VCaP (cell line): ENCODE data around the gene FHIT.

ENCODE experiments used
- H3K27ac ChIP-seq: fragments of 450-650 bp; 2 replicates; pipeline ENCODE4 v1.5.1; 2017
- CTCF ChIP-seq: fragments of 450-650 bp; conservative IDR thresholded peaks from 2 replicates; pipeline ENCODE4 v1.5.1; 2017; ENCODE audit warnings: mild to moderate bottlenecking, moderate library complexity

Gene FHIT

DNA sequence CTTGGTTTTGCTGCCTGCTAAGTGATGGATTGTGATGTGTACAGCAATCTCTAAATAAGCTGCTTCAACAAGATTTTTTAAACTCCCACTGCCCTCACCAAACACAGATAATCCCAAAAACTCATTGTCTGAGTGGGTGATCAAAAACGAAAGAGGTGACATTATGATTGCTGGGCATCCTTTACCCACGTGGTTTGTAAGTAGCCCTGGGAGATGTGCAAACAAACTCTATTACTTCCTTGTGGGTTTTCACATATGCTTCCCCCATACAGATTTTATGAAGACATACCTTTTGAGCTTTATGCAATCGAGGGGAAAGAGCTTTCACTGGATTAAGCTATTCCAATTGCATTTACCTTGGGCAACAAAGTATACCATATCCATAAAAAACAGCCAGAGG is 1000.4 kb downstream of the FHIT start:
- no peak overlapping the region for H3K27ac ChIP-seq
- TF ChIP-seq CTCF: no peak

DNA sequence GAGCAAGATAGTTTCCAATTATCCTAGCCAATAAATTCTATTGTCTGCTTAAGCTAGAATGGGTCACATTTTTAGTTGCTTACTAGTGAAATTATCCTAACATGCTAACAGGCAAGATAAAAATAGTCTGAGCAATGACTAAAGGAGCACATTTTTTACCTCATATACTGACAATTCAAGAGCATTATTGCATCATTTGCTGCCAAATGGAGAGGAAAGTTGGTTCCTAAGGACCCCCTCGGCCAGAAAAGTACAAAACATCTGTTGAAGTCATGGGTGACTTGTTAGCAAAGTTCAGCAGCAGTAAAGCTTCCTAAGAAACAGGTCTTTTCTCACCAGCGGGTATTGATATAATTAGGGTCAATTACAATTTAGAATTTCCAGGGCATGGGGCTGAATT is 1001.0 kb downstream of the FHIT start:
- TF ChIP-seq CTCF: no peak

DNA sequence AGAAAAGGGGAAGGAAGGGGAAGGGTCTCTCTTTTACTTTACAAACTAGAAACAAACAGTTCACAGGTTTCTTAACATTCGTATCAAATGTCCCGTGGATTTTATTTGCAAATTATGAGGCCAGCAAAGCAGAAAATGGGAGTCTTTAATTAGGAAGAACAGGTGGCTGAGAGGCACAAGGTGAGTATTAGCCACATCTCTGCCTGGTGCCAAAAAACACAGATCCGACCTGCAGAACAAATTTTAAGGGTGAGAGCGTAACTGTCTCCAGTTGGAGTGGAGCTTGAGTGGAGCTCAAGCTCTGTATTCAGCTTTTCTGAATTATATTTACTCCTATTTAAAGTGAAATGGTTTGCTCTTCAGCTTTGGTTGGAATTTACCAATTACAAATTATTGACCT is 1004.9 kb downstream of the FHIT start:
- no peak overlapping the region for H3K27ac ChIP-seq

More for the DNA sequence above, 1001.0 kb downstream of the FHIT start:
- no peak overlapping the region for H3K27ac ChIP-seq

GRCh38 chr3:60243456-60243855 is 1007.8 kb downstream of the FHIT start:
- no peak for TF ChIP-seq CTCF
- no peak overlapping the region for H3K27ac ChIP-seq

More for the DNA sequence above, 1004.9 kb downstream of the FHIT start:
- no peak for TF ChIP-seq CTCF

GRCh38 chr3:60240492-60240891 is 1010.8 kb downstream of the FHIT start:
- TF ChIP-seq CTCF: no peak

DNA sequence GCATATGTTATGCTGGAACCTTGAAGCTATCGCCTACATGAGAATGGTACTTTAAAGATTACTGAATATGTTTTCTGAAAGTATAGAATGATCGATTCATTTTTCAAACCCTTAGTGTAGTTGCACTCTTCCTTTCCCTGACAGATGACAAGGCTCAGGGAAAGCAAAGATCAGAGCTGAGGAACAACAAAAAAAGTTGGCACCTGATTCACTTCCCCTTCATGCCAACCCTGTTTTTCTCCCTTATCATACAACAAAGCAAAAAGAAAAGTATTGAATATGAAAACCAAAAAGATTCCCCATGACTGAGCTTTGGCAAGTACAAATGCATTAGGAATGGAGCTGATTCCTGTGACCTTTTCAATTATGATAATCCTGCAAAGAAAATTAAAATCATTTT is 1012.7 kb downstream of the FHIT start:
- TF ChIP-seq CTCF: no peak
- no peak overlapping the region for H3K27ac ChIP-seq

More at GRCh38 chr3:60240492-60240891, 1010.8 kb downstream of the FHIT start:
- H3K27ac ChIP-seq: no peak overlapping the region

GRCh38 chr3:60229502-60229901 is 1021.8 kb downstream of the FHIT start:
- H3K27ac ChIP-seq: no peak overlapping the region
- TF ChIP-seq CTCF: no peak

DNA sequence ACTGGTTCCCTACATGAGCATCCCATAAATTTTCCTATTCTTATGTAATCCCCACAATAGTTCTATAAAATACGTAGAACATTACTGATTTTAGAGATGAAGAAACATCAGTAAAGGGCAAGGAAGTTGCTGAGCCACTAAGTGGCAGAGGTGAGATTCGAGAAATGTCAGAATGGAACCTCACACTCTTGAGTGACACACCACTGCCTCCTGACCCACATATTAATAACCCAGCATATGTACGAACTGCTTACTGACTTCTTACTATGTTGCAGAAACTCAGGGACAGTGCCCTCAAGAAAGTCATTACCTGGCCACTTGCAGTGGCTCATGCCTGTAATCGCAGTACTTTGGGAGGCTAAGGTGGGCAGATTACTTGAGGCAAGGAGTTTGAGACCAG is 1022.4 kb downstream of the FHIT start:
- no peak for TF ChIP-seq CTCF
- H3K27ac ChIP-seq: no peak overlapping the region
